GM23338 (cell line): ENCODE measurements around the gene MOCOS. TPM values are rescaled to one million over a fixed set of nuclear protein-coding genes. Genes with fewer than 3 reads are reported as not detected.

ENCODE experiments used
- ATAC-seq: fragments of 200-7000 bp; cut with Tn5 transposase; 3 replicates; pipeline ENCODE4 v1.9.1; 2020
- DNase-seq: peaks from one replicate; pipeline ENCODE4 v3.0.0-alpha.2; 2015; ENCODE audit warnings: low spot score
- H2AFZ ChIP-seq: fragments of 200-600 bp; sonication (generic); 2 replicates; pipeline ENCODE4 v1.8.0; 2016; ENCODE audit warnings: antibody characterized with exemption, mild to moderate bottlenecking, moderate library complexity
- H3F3A ChIP-seq: fragments of 200-600 bp; sonication (generic); replicated peaks from 2 replicates; pipeline ENCODE4 v1.8.0; 2017; ENCODE audit warnings: antibody characterized with exemption, mixed run types, low read depth
- H3K27ac ChIP-seq: fragments of 200-600 bp; sonication (generic); 2 replicates; pipeline ENCODE4 v1.6.1; 2016; ENCODE audit warnings: low read depth
- H3K27me3 ChIP-seq: fragments of 200-600 bp; sonication (generic); 2 replicates; pipeline ENCODE4 v1.8.0; 2016; ENCODE audit warnings: mild to moderate bottlenecking, mixed run types, moderate library complexity; ENCODE audit not compliant: insufficient read depth
- H3K36me3 ChIP-seq: fragments of 200-600 bp; sonication (generic); 2 replicates; pipeline ENCODE4 v1.8.0; 2016; ENCODE audit warnings: mild to moderate bottlenecking; ENCODE audit not compliant: insufficient read depth
- H3K4me1 ChIP-seq: fragments of 200-600 bp; sonication (generic); 2 replicates; pipeline ENCODE4 v1.8.0; 2016; ENCODE audit warnings: mild to moderate bottlenecking, moderate library complexity; ENCODE audit not compliant: insufficient read depth
- H3K4me2 ChIP-seq: fragments of 200-600 bp; sonication (generic); 2 replicates; pipeline ENCODE4 v1.7.1; 2017; ENCODE audit warnings: mixed run types
- H3K4me3 ChIP-seq: fragments of 200-600 bp; sonication (generic); 2 replicates; pipeline ENCODE4 v1.6.1; 2016; ENCODE audit warnings: mixed run types
- H3K79me2 ChIP-seq: fragments of 200-600 bp; sonication (generic); replicated peaks from 2 replicates; pipeline ENCODE4 v1.8.0; 2017; ENCODE audit warnings: mild to moderate bottlenecking; ENCODE audit not compliant: insufficient read depth
- H3K9me2 ChIP-seq: fragments of 200-600 bp; sonication (generic); 2 replicates; pipeline ENCODE4 v1.8.0; 2017; ENCODE audit not compliant: insufficient read depth
- H4K20me1 ChIP-seq: fragments of 200-600 bp; sonication (generic); replicated peaks from 2 replicates; pipeline ENCODE4 v1.8.0; 2017; ENCODE audit warnings: mild to moderate bottlenecking; ENCODE audit not compliant: insufficient read depth
- H3K27ac Mint-ChIP-seq: 2 replicates; pipeline ENCODE4 v1.8.0; 2020; ENCODE audit warnings: inconsistent platforms, mild to moderate bottlenecking, moderate library complexity, mixed read lengths
- H3K27me3 Mint-ChIP-seq: 3 replicates; pipeline ENCODE4 v1.8.0; 2022; ENCODE audit warnings: low read depth, mild to moderate bottlenecking, moderate library complexity, mixed read lengths, inconsistent platforms; ENCODE audit not compliant: insufficient read depth, poor library complexity
- H3K36me3 Mint-ChIP-seq: 3 replicates; pipeline ENCODE4 v1.8.0; 2021; ENCODE audit warnings: low read depth, mild to moderate bottlenecking, inconsistent platforms, moderate library complexity, mixed read lengths
- H3K4me1 Mint-ChIP-seq: 3 replicates; pipeline ENCODE4 v1.8.0; 2020; ENCODE audit warnings: mild to moderate bottlenecking, inconsistent platforms, mixed read lengths
- H3K4me3 Mint-ChIP-seq: 3 replicates; pipeline ENCODE4 v1.8.0; 2021; ENCODE audit warnings: moderate library complexity, mild to moderate bottlenecking, inconsistent platforms, mixed read lengths
- H3K9me3 Mint-ChIP-seq: 3 replicates; pipeline ENCODE4 v1.8.0; 2020; ENCODE audit warnings: moderate library complexity, mild to moderate bottlenecking, inconsistent platforms, mixed read lengths
- CREB1 ChIP-seq: fragments of 250-450 bp; sonication (Bioruptor Pico); IDR thresholded peaks from 2 replicates; pipeline ENCODE4 v1.5.0; 2020; ENCODE audit warnings: low read depth, mild to moderate bottlenecking, moderate library complexity
- CTCF ChIP-seq, 2 experiments: fragments of 200-600 bp in 1 of 2; sonication (generic) in 1 of 2; conservative IDR thresholded peaks; 2 replicates each; pipeline versions ENCODE4 v1.5.1 to v1.6.1; 2016 to 2017; ENCODE audit warnings: antibody characterized with exemption in 2 of 2, low read depth in 2 of 2, mild to moderate bottlenecking in 2 of 2, moderate library complexity in 1 of 2
- ETS1 ChIP-seq: IDR thresholded peaks from 2 replicates; pipeline ENCODE4 v1.6.1; 2016; ENCODE audit warnings: antibody characterized with exemption
- EZH2 ChIP-seq: fragments of 200-600 bp; sonication (generic); IDR thresholded peaks from one replicate; pipeline ENCODE4 v1.8.0; 2017; ENCODE audit warnings: antibody characterized with exemption, mild to moderate bottlenecking, low read depth; ENCODE audit not compliant: unreplicated experiment
- EZH2phosphoT487 ChIP-seq: fragments of 200-600 bp; sonication (generic); IDR thresholded peaks from one replicate; pipeline ENCODE4 v1.8.1; 2018; ENCODE audit warnings: antibody characterized with exemption; ENCODE audit not compliant: unreplicated experiment
- JUNB ChIP-seq: IDR thresholded peaks from one replicate; pipeline ENCODE4 v1.6.1; 2016; ENCODE audit warnings: antibody characterized with exemption; ENCODE audit not compliant: unreplicated experiment
- NANOG ChIP-seq: IDR thresholded peaks from 2 replicates; pipeline ENCODE4 v1.6.1; 2016; ENCODE audit warnings: antibody characterized with exemption, borderline replicate concordance
- POLR2AphosphoS5 ChIP-seq: IDR thresholded peaks from 2 replicates; pipeline ENCODE4 v1.6.1; 2016; ENCODE audit warnings: antibody characterized with exemption, low read depth
- REST ChIP-seq: IDR thresholded peaks from one replicate; pipeline ENCODE4 v1.6.1; 2018; ENCODE audit warnings: antibody characterized with exemption; ENCODE audit not compliant: unreplicated experiment
- STAT1 ChIP-seq: IDR thresholded peaks from one replicate; pipeline ENCODE4 v1.6.1; 2016; ENCODE audit warnings: antibody characterized with exemption; ENCODE audit not compliant: unreplicated experiment
- ZNF114 ChIP-seq: fragments of 250-450 bp; sonication (Bioruptor Pico); IDR thresholded peaks from 2 replicates; pipeline ENCODE4 v1.5.0; 2020; ENCODE audit warnings: mild to moderate bottlenecking, moderate library complexity
- ZNF331 ChIP-seq: fragments of 250-450 bp; sonication (Bioruptor Pico); IDR thresholded peaks from 2 replicates; pipeline ENCODE4 v1.5.0; 2020; ENCODE audit warnings: low read depth, mild to moderate bottlenecking, moderate library complexity
- polyA plus RNA-seq: library from polyadenylated mRNA; unstranded; fragments of >200 nt; fragmentation: Nextera tagmentation; extraction: Ambion mirVana; gene quantifications from 2 replicates; pipeline ENCODE4 v1.2.1, GENCODE V29; 2016
- total RNA-seq: library from RNA; depleted of rRNA; stranded (reverse); fragments of >200 nt; shearing (Covaris generic); gene quantifications from 2 replicates; pipeline ENCODE4 v1.2.3, GENCODE V29; 2014
- TF ChIP-seq, protein P1 (sequence below): fragments of 250-450 bp; sonication (Bioruptor Pico); IDR thresholded peaks from 2 replicates; pipeline ENCODE4 v1.5.0; 2020; ENCODE audit warnings: mild to moderate bottlenecking, moderate library complexity

Gene MOCOS
- total and polyA plus RNA-seq, 2 experiments from 2014 or later: 3.9 to 7.2 TPM

- H3K27ac ChIP-seq: no peak overlapping the region
- H3K36me3 ChIP-seq: no peaks in the 10 kb centered on the region
- H3K4me2 ChIP-seq: peak overlapping the region; percentile 99
- H3K4me3 ChIP-seq: no peak overlapping the region
- H2AFZ ChIP-seq: no peak overlapping the region
- peaks cover 12% of the 10 kb centered on the region for H3F3A ChIP-seq
- H4K20me1 ChIP-seq: peaks cover 20% of the 10 kb centered on the region
- Mint-ChIP-seq H3K27me3 (peaks cover 31% of the 10 kb centered on the region), H3K4me3 (peak overlapping the region; percentile 92; the same call in 2 of the 3 replicates), H3K36me3 (peaks cover 19% of the 10 kb centered on the region), H3K9me3 (no peaks in the 10 kb centered on the region), H3K27ac (no peak overlapping the region), H3K4me1 (peaks cover 28% of the 10 kb centered on the region)
- ATAC-seq: no peak
- H3K27me3 ChIP-seq: peaks cover 44% of the 10 kb centered on the region
- TF ChIP-seq CREB1 (CRISPR knock-in tag) (no peak), NANOG (no peak), REST (no peak), CTCF (conservative IDR thresholded peaks at IDR 0.05; ENCODE audit: low read depth in 2 of 2) (no peak), EZH2phosphoT487 (no peak), EZH2 (no peak), POLR2AphosphoS5 (no peak), ZNF331 (CRISPR knock-in tag) (no peak), STAT1 (no peak), ZNF114 (CRISPR knock-in tag) (no peak), JUNB (no peak), ETS1 (no peak)
- TF ChIP-seq, protein P1, sequence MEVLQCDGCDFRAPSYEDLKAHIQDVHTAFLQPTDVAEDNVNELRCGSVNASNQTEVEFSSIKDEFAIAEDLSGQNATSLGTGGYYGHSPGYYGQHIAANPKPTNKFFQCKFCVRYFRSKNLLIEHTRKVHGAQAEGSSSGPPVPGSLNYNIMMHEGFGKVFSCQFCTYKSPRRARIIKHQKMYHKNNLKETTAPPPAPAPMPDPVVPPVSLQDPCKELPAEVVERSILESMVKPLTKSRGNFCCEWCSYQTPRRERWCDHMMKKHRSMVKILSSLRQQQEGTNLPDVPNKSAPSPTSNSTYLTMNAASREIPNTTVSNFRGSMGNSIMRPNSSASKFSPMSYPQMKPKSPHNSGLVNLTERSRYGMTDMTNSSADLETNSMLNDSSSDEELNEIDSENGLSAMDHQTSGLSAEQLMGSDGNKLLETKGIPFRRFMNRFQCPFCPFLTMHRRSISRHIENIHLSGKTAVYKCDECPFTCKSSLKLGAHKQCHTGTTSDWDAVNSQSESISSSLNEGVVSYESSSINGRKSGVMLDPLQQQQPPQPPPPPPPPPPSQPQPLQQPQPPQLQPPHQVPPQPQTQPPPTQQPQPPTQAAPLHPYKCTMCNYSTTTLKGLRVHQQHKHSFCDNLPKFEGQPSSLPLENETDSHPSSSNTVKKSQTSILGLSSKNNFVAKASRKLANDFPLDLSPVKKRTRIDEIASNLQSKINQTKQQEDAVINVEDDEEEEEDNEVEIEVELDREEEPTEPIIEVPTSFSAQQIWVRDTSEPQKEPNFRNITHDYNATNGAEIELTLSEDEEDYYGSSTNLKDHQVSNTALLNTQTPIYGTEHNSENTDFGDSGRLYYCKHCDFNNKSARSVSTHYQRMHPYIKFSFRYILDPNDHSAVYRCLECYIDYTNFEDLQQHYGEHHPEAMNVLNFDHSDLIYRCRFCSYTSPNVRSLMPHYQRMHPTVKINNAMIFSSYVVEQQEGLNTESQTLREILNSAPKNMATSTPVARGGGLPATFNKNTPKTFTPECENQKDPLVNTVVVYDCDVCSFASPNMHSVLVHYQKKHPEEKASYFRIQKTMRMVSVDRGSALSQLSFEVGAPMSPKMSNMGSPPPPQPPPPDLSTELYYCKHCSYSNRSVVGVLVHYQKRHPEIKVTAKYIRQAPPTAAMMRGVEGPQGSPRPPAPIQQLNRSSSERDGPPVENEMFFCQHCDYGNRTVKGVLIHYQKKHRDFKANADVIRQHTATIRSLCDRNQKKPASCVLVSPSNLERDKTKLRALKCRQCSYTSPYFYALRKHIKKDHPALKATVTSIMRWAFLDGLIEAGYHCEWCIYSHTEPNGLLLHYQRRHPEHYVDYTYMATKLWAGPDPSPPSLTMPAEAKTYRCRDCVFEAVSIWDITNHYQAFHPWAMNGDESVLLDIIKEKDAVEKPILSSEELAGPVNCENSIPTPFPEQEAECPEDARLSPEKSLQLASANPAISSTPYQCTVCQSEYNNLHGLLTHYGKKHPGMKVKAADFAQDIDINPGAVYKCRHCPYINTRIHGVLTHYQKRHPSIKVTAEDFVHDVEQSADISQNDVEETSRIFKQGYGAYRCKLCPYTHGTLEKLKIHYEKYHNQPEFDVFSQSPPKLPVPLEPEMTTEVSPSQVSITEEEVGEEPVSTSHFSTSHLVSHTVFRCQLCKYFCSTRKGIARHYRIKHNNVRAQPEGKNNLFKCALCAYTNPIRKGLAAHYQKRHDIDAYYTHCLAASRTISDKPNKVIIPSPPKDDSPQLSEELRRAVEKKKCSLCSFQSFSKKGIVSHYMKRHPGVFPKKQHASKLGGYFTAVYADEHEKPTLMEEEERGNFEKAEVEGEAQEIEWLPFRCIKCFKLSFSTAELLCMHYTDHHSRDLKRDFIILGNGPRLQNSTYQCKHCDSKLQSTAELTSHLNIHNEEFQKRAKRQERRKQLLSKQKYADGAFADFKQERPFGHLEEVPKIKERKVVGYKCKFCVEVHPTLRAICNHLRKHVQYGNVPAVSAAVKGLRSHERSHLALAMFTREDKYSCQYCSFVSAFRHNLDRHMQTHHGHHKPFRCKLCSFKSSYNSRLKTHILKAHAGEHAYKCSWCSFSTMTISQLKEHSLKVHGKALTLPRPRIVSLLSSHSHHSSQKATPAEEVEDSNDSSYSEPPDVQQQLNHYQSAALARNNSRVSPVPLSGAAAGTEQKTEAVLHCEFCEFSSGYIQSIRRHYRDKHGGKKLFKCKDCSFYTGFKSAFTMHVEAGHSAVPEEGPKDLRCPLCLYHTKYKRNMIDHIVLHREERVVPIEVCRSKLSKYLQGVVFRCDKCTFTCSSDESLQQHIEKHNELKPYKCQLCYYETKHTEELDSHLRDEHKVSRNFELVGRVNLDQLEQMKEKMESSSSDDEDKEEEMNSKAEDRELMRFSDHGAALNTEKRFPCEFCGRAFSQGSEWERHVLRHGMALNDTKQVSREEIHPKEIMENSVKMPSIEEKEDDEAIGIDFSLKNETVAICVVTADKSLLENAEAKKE (CRISPR knock-in tag): no peak
- H3K79me2 ChIP-seq: peaks cover 11% of the 10 kb centered on the region; the same call in 1 of the 2 replicates
- H3K9me2 ChIP-seq: no peaks in the 10 kb centered on the region
- peaks cover 14% of the 10 kb centered on the region for H3K4me1 ChIP-seq
- no peak for DNase-seq
These were observed 2.2 kb downstream of the MOCOS start for GRCh38 chr18:36189486-36189885.
